OCI-LY3 (cell line): Measurements from ENCODE around the gene KCNJ4.
A peak's percentile ranks its signal among the peaks of the same experiment; 100 is the strongest.

Source experiments
- H2AFZ ChIP-seq: fragments of 200-600, 300-600 bp; shearing (Covaris generic); 2 replicates; pipeline ENCODE4 v1.6.0; 2014; ENCODE audit warnings: antibody characterized with exemption, low read depth, low read length
- H3K27ac ChIP-seq: fragments of 200-600, 300-600 bp; sonication (generic); 2 replicates; pipeline ENCODE4 v1.5.1; 2014; ENCODE audit warnings: mild to moderate bottlenecking, low read length, moderate library complexity, mixed read lengths
- H3K27me3 ChIP-seq: fragments of 200-600, 300-600 bp; sonication (generic); 2 replicates; pipeline ENCODE4 v1.6.1; 2014; ENCODE audit warnings: low read depth, low read length, mixed read lengths
- H3K36me3 ChIP-seq: fragments of 200-600, 300-600 bp; sonication (generic); replicated peaks from 2 replicates; pipeline ENCODE3; 2014; ENCODE audit warnings: low read depth, low read length, mixed read lengths
- H3K4me1 ChIP-seq: fragments of 300-600, 200-600 bp; sonication (generic); 2 replicates; pipeline ENCODE4 v1.6.1; 2014; ENCODE audit warnings: low read length, mixed read lengths
- H3K4me2 ChIP-seq: fragments of 200-600, 300-600 bp; sonication (generic); 2 replicates; pipeline ENCODE4 v1.6.1; 2014; ENCODE audit warnings: low read length, mixed read lengths
- H3K4me3 ChIP-seq: fragments of 300-600, 200-600 bp; sonication (generic); 2 replicates; pipeline ENCODE4 v1.5.1; 2014; ENCODE audit warnings: antibody characterized with exemption, mild to moderate bottlenecking, low read length, moderate library complexity
- H3K79me2 ChIP-seq: fragments of 300-600, 200-600 bp; shearing (Covaris generic); 2 replicates; pipeline ENCODE4 v1.6.1; 2014; ENCODE audit warnings: mild to moderate bottlenecking, low read length, mixed read lengths
- H3K9ac ChIP-seq: fragments of 300-600, 200-600 bp; shearing (Covaris generic); 2 replicates; pipeline ENCODE4 v1.6.0; 2014; ENCODE audit warnings: mild to moderate bottlenecking, low read length, moderate library complexity
- H3K9me3 ChIP-seq: fragments of 200-600, 300-600 bp; shearing (Covaris generic); 2 replicates; pipeline ENCODE4 v1.6.1; 2014; ENCODE audit warnings: low read length, mixed read lengths; ENCODE audit not compliant: insufficient read depth
- H4K20me1 ChIP-seq: fragments of 200-600, 300-600 bp; sonication (generic); 2 replicates; pipeline ENCODE4 v1.6.1; 2016; ENCODE audit warnings: low read length, mixed read lengths; ENCODE audit not compliant: insufficient read depth
- CTCF ChIP-seq: fragments of 200-600, 300-600 bp; sonication (generic); IDR thresholded peaks from 2 replicates; pipeline ENCODE4 v1.5.1; 2014; ENCODE audit warnings: antibody characterized with exemption, low read length, low read depth
- EZH2phosphoT487 ChIP-seq: fragments of 200-600 bp; shearing (Covaris generic); IDR thresholded peaks from 2 replicates; pipeline ENCODE4 v1.6.1; 2018; ENCODE audit warnings: antibody characterized with exemption, mixed run types, low read depth

Gene KCNJ4

GRCh38 chr22:38494939-38495338 is 39.9 kb upstream of the KCNJ4 start:
- H3K36me3 ChIP-seq, result peaks cover 88% of the 10 kb centered on the region
- H2AFZ ChIP-seq, result no peak overlapping the region
- no peak overlapping the region for H3K4me3 ChIP-seq
- no peak for TF ChIP-seq EZH2phosphoT487
- TF ChIP-seq CTCF, result no peak
- no peak overlapping the region for H3K4me2 ChIP-seq
- H3K27me3 ChIP-seq, result no peaks in the 10 kb centered on the region
- H3K4me1 ChIP-seq, result peaks cover 4% of the 10 kb centered on the region
- H4K20me1 ChIP-seq, result peaks cover 62% of the 10 kb centered on the region
- H3K9ac ChIP-seq, result no peak overlapping the region
- H3K9me3 ChIP-seq, result no peaks in the 10 kb centered on the region
- H3K27ac ChIP-seq, result no peak overlapping the region
- peaks cover 71% of the 10 kb centered on the region for H3K79me2 ChIP-seq

- H3K36me3 ChIP-seq, result peaks cover 89% of the 10 kb centered on the region
- H3K4me3 ChIP-seq, result no peak overlapping the region
- no peak overlapping the region for H3K9ac ChIP-seq
- no peaks in the 10 kb centered on the region for H3K9me3 ChIP-seq
- H3K27me3 ChIP-seq, result no peaks in the 10 kb centered on the region
- H3K4me1 ChIP-seq, result peaks cover 4% of the 10 kb centered on the region
- peaks cover 67% of the 10 kb centered on the region for H4K20me1 ChIP-seq
- no peak overlapping the region for H2AFZ ChIP-seq
- peaks cover 72% of the 10 kb centered on the region for H3K79me2 ChIP-seq
- no peak overlapping the region for H3K27ac ChIP-seq
- TF ChIP-seq EZH2phosphoT487, result no peak
- TF ChIP-seq CTCF, result no peak
- no peak overlapping the region for H3K4me2 ChIP-seq
These were observed 39.5 kb upstream of the KCNJ4 start for GRCh38 chr22:38494498-38494897.

- H3K27ac ChIP-seq, result no peak overlapping the region
- no peak for TF ChIP-seq CTCF
- TF ChIP-seq EZH2phosphoT487, result no peak
These were observed 36.8 kb upstream of the KCNJ4 start for GRCh38 chr22:38491707-38492348.

GRCh38 chr22:38490915-38491314 is 35.9 kb upstream of the KCNJ4 start:
- peaks cover 4% of the 10 kb centered on the region for H3K4me1 ChIP-seq
- no peak for TF ChIP-seq EZH2phosphoT487
- TF ChIP-seq CTCF, result no peak
- no peak overlapping the region for H3K9ac ChIP-seq
- no peak overlapping the region for H2AFZ ChIP-seq
- H3K79me2 ChIP-seq, result peaks cover 47% of the 10 kb centered on the region
- no peaks in the 10 kb centered on the region for H3K27me3 ChIP-seq
- H4K20me1 ChIP-seq, result peaks cover 70% of the 10 kb centered on the region
- H3K4me3 ChIP-seq, result no peak overlapping the region
- H3K4me2 ChIP-seq, result no peak overlapping the region
- H3K27ac ChIP-seq, result peak overlapping the region; percentile 39
- H3K36me3 ChIP-seq, result peaks cover 88% of the 10 kb centered on the region
- no peaks in the 10 kb centered on the region for H3K9me3 ChIP-seq

More at GRCh38 chr22:38491707-38492348, 36.8 kb upstream of the KCNJ4 start:
- Histone ChIP-seq H3K79me2 (peaks cover 55% of the 10 kb centered on the region), H3K4me1 (peaks cover 4% of the 10 kb centered on the region), H3K27me3 (no peaks in the 10 kb centered on the region), H2AFZ (no peak overlapping the region), H3K4me2 (no peak overlapping the region), H4K20me1 (peaks cover 67% of the 10 kb centered on the region), H3K36me3 (peaks cover 88% of the 10 kb centered on the region), H3K9ac (no peak overlapping the region), H3K9me3 (no peaks in the 10 kb centered on the region), H3K4me3 (no peak overlapping the region)
